Caco-2 (cell line): ENCODE data around the gene MAML2. TPM values are rescaled to one million over a fixed set of nuclear protein-coding genes. Genes with fewer than 3 reads are reported as not detected.
A peak's percentile ranks its signal among the peaks of the same experiment; 100 is the strongest.

Experiments
- BruUV-seq: library from RNA; stranded (reverse); fragments of 400-500 nt; replicated peaks from 2 replicates; lab custom pipeline; 2021; lab: Mats Ljungman, UMichigan
- CTCF ChIA-PET: fragments of 300-600 bp; sonication (Branson Sonifier 250); formaldehyde crosslinking; loops from one replicate; lab custom pipeline; 2022; ENCODE audit warnings: antibody characterized with exemption; lab: Charles Lee
- POLR2A ChIA-PET: fragments of 300-600 bp; sonication (Branson Sonifier 250); formaldehyde crosslinking; loops from one replicate; lab custom pipeline; 2022; ENCODE audit warnings: antibody characterized with exemption; lab: Charles Lee
- DNase-seq, 2 experiments: peaks; one replicate each; pipeline versions ENCODE4 v3.0.0 to v3.0.0-alpha.2; 2020 to 2022
- H3K27me3 ChIP-seq: replicated peaks from 2 replicates; pipeline ENCODE4 v1.6.0; 2011; ENCODE audit warnings: low read length; ENCODE audit not compliant: control insufficient read depth, insufficient read depth
- H3K36me3 ChIP-seq: 2 replicates; pipeline ENCODE4 v1.5.1; 2011; ENCODE audit warnings: low read length; ENCODE audit not compliant: control insufficient read depth, insufficient read depth
- H3K4me1 ChIP-seq: fragments of 250-450 bp; sonication (Bioruptor Pico); 2 replicates; pipeline ENCODE4 v1.5.1; 2020; ENCODE audit warnings: mild to moderate bottlenecking
- H3K4me3 ChIP-seq: 2 replicates; pipeline ENCODE4 v1.5.1; 2011; ENCODE audit warnings: low read depth, mild to moderate bottlenecking, control low read depth, low read length
- H3K9me3 ChIP-seq: fragments of 250-450 bp; sonication (Bioruptor Pico); 2 replicates; pipeline ENCODE4 v1.5.1; 2020; ENCODE audit warnings: mild to moderate bottlenecking, moderate library complexity
- H3K27ac Mint-ChIP-seq: one replicate; pipeline ENCODE4 v1.8.0; 2022; ENCODE audit warnings: mixed read lengths; ENCODE audit not compliant: unreplicated experiment
- H3K27me3 Mint-ChIP-seq: one replicate; pipeline ENCODE4 v1.8.0; 2022; ENCODE audit warnings: mixed read lengths; ENCODE audit not compliant: insufficient read depth, unreplicated experiment
- H3K36me3 Mint-ChIP-seq: one replicate; pipeline ENCODE4 v1.8.0; 2022; ENCODE audit warnings: mild to moderate bottlenecking, mixed read lengths; ENCODE audit not compliant: insufficient read depth, unreplicated experiment
- H3K4me1 Mint-ChIP-seq: one replicate; pipeline ENCODE4 v1.8.0; 2022; ENCODE audit warnings: low read depth, mixed read lengths; ENCODE audit not compliant: unreplicated experiment
- H3K4me3 Mint-ChIP-seq: one replicate; pipeline ENCODE4 v1.8.0; 2022; ENCODE audit warnings: mild to moderate bottlenecking, moderate library complexity, mixed read lengths; ENCODE audit not compliant: unreplicated experiment
- H3K9me3 Mint-ChIP-seq: one replicate; pipeline ENCODE4 v1.8.0; 2022; ENCODE audit warnings: mixed read lengths; ENCODE audit not compliant: unreplicated experiment
- CTCF ChIP-seq, 2 experiments: fragments of 200-600 bp in 1 of 2; IDR thresholded peaks; 1 replicate in 1 of 2; 2 replicates in 1 of 2; pipeline versions ENCODE4 v1.5.1 to v1.8.0; 2011 to 2022; ENCODE audit warnings: antibody characterized with exemption in 1 of 2, control low read depth in 1 of 2, inconsistent platforms in 1 of 2, low read depth in 1 of 2, low read length in 1 of 2, mild to moderate bottlenecking in 1 of 2, moderate library complexity in 1 of 2; ENCODE audit not compliant: insufficient read depth in 1 of 2, severe bottlenecking in 1 of 2, unreplicated experiment in 1 of 2
- intact Hi-C: fragments of 100-400 bp; cut with micrococcal nuclease; formaldehyde crosslinking; loops from one replicate; pipeline ENCODE4 v1.10.0; 2022; ENCODE audit not compliant: unreplicated experiment
- total RNA-seq: library from RNA; stranded (reverse); gene quantifications from 2 replicates; pipeline ENCODE4 v1.2.3, GENCODE V29; 2022

The MAML2 gene
- total RNA-seq, 1 experiment from 2014 or later: 11.5 TPM

- no peaks in the 10 kb centered on the region for H3K9me3 Mint-ChIP-seq
- peaks cover 7% of the 10 kb centered on the region for H3K4me1 Mint-ChIP-seq
- no peaks in the 10 kb centered on the region for H3K36me3 Mint-ChIP-seq
- Histone ChIP-seq H3K4me3 (no peak overlapping the region), H3K9me3 (no peaks in the 10 kb centered on the region), H3K4me1 (peaks cover 42% of the 10 kb centered on the region), H3K27me3 (no peaks in the 10 kb centered on the region), H3K36me3 (no peaks in the 10 kb centered on the region)
- no peak overlapping the region for H3K4me3 Mint-ChIP-seq
- no peak for TF ChIP-seq CTCF (IDR thresholded peaks at IDR 0.05; ENCODE audit: insufficient read depth in 1 of 2, low read depth in 1 of 2, low read length in 1 of 2, severe bottlenecking in 1 of 2, unreplicated experiment in 1 of 2)
- CTCF ChIA-PET: interaction anchor here (0.7 to 3.9 kb wide), 5 partner anchors 100 to 402 kb away, joined by 3 to 33 read pairs (median 6); partner anchors contain the start of genes CCDC82, JRKL and MAML2
- no peaks in the 10 kb centered on the region for H3K27me3 Mint-ChIP-seq
- no TSS peak for BruUV-seq
- POLR2A ChIA-PET: no interaction called here
- no peak overlapping the region for H3K27ac Mint-ChIP-seq
- DNase-seq: peak in 1 of 2 experiments; percentile 25
- intact Hi-C loops: loop anchor here (1.0 kb wide), 1 partner anchor 18 kb away; no protein-coding TSS in a partner anchor
These were observed 105.2 kb downstream of the MAML2 start for GRCh38 chr11:96237766-96238266.

- no peaks in the 10 kb centered on the region for H3K27me3 Mint-ChIP-seq
- CTCF ChIA-PET: interaction anchor here (0.6 kb wide), 1 partner anchor 15 kb away, joined by 3 read pairs; no protein-coding TSS in a partner anchor
- BruUV-seq: no TSS peak
- Histone ChIP-seq H3K4me3 (no peak overlapping the region), H3K36me3 (no peaks in the 10 kb centered on the region), H3K9me3 (no peaks in the 10 kb centered on the region), H3K4me1 (peaks cover 22% of the 10 kb centered on the region), H3K27me3 (no peaks in the 10 kb centered on the region)
- DNase-seq: no peak
- intact Hi-C loops: no loop called here
- no peaks in the 10 kb centered on the region for H3K36me3 Mint-ChIP-seq
- H3K27ac Mint-ChIP-seq: no peak overlapping the region
- peaks cover 6% of the 10 kb centered on the region for H3K4me1 Mint-ChIP-seq
- no peaks in the 10 kb centered on the region for H3K9me3 Mint-ChIP-seq
- POLR2A ChIA-PET: no interaction called here
- no peak overlapping the region for H3K4me3 Mint-ChIP-seq
- TF ChIP-seq CTCF (IDR thresholded peaks at IDR 0.05; ENCODE audit: insufficient read depth in 1 of 2, low read depth in 1 of 2, low read length in 1 of 2, severe bottlenecking in 1 of 2, unreplicated experiment in 1 of 2): no peak
These were observed 107.2 kb downstream of the MAML2 start for GRCh38 chr11:96235751-96236150.

GRCh38 chr11:96234866-96235441 lies 108.0 kb downstream of the MAML2 start:
- Mint-ChIP-seq H3K4me3 (no peak overlapping the region), H3K4me1 (peaks cover 6% of the 10 kb centered on the region), H3K36me3 (no peaks in the 10 kb centered on the region), H3K27ac (no peak overlapping the region), H3K9me3 (no peaks in the 10 kb centered on the region), H3K27me3 (no peaks in the 10 kb centered on the region)
- no peak for TF ChIP-seq CTCF (IDR thresholded peaks at IDR 0.05; ENCODE audit: insufficient read depth in 1 of 2, low read depth in 1 of 2, low read length in 1 of 2, severe bottlenecking in 1 of 2, unreplicated experiment in 1 of 2)
- H3K4me3 ChIP-seq: no peak overlapping the region
- DNase-seq: no peak
- no peaks in the 10 kb centered on the region for H3K36me3 ChIP-seq
- BruUV-seq: no TSS peak
- CTCF ChIA-PET: no interaction called here
- peaks cover 22% of the 10 kb centered on the region for H3K4me1 ChIP-seq
- H3K27me3 ChIP-seq: no peaks in the 10 kb centered on the region
- H3K9me3 ChIP-seq: no peaks in the 10 kb centered on the region
- POLR2A ChIA-PET: interaction anchor here (1.0 kb wide), 1 partner anchor 8 kb away, joined by 3 read pairs; no protein-coding TSS in a partner anchor
- intact Hi-C loops: no loop called here
